ENCODE results near the gene HSPA4L.

Gene HSPA4L

DNA sequence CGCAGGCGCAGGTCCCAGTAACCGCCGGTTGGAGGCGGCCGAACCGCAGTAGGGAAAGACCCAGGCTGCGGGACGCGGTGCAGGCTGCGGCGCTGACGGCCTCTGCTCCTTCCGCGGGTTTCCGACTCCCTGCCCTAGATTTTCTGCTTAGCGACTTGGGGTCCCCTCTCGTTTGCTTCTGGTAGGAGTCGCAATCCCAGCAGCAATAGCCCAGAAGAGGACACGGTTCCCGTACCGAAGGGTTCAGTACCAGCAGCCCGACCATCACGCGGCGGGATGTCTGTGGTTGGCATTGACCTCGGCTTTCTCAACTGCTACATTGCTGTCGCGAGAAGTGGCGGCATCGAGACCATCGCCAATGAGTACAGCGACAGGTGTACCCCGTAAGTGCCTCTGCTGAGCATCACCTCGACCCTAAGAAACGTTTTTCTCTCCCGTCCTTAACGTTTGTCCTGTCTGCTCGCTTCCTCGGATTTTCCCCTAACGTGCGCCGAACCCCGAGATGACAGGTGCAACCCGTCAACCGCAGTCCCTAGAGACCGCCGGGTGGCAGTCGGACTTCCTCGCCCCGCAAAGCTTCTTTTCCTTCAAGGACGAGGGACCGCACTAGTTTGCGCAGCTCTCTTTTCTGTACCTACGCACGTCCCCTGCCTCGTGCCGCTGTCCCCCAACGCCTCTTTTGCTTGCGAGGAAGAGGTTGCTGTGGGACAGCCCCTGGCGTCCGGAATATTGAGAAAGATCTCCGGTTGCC is at the start of gene HSPA4L:
Gene HSPA4L (plus strand): TSS at position 48 of the 751 bp plus-strand sequence. CDS start 229 bp downstream, at position 277.
- peak; percentile 21 to 24 for DNase-seq (ENCODE audit: low read depth in 2 of 2)

DNA sequence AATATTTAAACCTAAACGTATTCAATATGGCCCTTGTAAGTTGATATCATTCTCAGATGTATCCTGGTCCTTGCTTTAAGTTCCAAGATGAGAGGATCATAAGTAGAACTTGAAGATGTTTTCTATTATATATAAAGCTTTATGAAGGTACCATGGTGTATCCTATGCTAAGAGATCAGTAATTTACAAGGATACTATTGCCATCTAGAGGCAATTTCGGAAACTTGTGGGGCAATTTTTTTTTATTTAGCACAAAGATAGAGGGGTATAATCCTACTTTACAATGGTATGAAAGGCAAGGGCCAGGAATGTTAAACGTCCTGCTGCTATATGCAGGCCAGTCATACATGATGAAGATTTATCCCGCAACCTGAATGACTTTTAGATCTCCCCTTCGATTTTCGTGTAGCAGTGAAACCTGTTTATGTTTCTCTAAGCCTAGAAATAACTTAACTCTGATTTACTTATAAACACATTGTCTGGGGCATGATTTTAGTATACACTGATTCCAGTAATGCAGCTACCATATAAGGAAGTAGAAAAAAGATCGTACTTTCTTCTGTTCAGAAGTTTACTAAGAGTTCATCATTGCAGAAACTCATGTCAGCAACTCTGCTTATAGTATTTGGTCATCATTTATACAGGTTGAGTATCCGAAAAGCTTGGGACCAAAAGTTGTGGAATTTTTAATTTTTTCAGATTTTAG is 49.3 kb upstream of the HSPA4L start:
- DNase-seq (ENCODE audit: low read depth in 2 of 2): no peak

DNA sequence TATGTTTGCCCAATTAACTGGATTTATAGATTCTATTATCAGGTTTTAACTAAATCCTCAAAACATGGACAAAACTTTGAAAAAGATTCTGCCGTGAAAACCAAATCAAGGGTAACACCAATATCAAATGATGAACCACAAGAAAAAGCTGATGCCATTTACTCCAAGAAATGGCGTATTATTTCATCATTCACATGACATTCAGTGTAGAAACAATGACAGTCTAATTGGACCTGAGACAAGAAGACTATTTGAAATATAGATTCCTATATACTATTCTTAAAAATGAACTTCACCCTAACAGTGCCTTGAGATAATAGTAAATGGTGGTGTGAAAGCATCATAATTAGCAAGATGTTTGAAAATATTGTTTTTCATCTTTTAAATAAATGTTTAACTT is 47.1 kb upstream of the HSPA4L start:
- DNase-seq (ENCODE audit: low read depth in 2 of 2): no peak

DNA sequence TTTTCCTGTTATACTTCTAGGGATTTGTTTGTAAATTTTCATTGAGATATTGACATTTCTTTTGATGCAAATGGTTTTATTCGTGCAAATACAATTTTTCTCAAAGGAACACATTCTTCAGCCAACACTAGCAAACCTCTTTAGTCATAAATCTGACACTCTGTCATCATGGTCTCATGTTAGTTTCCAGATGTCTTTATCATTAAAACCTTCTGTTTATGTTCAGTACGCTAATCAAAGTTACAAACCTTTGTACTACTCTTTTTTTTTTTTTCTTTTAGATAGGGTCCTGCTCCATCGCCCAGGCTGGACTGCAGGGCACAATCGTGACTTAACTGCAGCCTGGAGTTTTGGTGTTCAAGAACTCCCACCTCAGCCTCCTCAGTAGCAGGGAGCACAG is 44.8 kb upstream of the HSPA4L start:
- DNase-seq (ENCODE audit: low read depth in 2 of 2): no peak

DNA sequence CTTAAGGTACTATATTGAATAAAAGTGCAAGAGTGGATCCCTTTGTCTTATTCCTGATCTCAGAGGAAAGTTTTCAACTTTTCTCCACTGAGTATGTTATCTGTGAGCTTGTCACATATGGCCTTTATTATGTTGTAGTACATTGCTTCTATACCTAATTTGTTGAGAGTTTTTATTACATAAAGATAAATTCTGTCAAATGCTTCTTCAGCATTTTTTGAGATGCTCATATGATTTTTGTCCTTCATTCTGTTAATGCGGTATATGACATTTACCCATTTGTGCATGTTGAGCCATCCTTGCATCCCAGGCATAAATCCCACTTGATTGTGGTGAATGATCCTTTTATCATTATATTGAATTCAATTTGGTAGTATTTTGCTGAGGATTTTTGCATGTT is 40.9 kb upstream of the HSPA4L start:
- no peak for DNase-seq (ENCODE audit: low read depth in 2 of 2)

DNA sequence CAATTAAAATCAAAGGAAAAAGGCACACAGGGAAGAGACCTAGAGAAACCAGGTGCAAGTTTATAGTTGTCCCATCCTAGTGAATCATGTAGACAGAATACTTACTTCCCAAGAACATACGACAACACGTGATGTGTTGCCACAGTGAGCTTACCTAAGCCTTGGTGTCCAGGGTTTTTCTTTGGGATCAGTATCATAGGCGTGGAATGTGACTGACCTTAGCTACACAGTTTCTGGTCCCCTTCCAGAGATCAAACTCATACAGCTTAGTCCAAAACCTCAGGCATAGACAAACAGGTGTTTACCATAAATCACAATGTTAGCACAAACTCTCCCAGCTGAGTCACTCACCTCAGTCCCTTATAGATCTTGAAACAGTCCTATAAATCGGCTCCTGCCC is 34.2 kb upstream of the HSPA4L start:
- no peak for DNase-seq (ENCODE audit: low read depth in 2 of 2)

DNA sequence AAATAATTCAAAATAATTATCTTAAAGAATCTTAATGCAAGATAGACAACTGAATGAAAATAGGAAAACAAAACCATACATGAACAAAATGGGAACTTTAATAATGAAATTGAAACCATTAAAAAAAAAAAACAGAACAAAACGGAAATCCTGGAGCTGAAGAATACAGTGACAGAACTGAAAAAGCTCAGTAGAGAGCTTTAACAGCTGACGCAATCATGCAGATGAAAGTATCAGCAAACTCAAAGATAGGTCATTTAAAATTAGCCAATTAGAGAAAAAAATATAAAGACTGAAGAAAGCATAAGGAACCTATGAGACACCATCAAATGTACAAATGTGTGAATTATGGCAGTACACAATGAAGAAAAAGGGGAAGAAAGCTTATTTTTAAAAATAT is 33.2 kb upstream of the HSPA4L start:
- no peak for DNase-seq (ENCODE audit: low read depth in 2 of 2)

DNA sequence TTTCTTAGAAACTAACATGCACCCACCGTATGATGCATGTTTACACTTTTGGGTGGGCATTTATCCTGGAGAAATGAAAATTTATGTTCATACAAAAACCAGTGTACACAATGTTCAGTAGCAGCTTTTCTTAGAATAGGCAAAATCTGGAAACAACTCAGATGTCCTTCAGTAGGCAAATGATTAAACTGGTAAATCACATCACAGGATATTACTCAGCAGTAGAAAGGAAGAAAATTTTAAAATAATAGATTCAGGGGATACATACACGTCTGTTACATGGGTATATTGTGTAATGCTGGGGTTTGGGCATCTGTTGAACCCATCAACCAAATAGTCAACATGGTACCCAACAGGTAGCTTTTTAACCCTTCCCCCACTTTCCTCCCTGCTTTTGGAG is 25.2 kb upstream of the HSPA4L start:
- no peak for DNase-seq (ENCODE audit: low read depth in 2 of 2)

DNA sequence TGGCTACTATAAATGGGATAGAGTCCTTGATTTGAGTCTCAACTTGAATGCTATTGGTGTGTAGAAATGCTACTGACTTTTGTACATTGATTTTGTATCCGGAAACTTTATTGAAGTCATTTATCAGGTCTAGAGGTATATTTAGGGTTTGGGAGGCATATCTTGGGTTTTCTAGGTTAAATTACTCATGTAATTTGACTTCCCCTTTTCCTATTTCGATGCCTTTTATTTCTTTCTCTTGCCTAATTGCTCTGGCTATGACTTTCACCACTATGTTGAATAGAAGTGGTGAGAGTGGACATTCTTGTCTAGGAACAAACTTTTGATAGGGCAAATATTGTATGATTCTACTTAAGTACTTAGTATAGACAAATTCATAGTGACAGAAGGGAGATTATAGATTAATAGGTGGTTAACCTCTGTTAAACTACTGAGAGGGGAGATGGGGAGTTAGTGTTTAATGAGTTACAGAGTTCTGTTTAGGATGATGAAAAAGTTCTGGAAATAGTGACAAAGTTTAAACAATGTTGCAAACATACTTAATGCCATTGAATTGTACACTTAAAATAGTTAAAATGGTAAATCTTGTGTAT is 22.8 kb upstream of the HSPA4L start:
- DNase-seq (ENCODE audit: low read depth in 2 of 2): no peak

DNA sequence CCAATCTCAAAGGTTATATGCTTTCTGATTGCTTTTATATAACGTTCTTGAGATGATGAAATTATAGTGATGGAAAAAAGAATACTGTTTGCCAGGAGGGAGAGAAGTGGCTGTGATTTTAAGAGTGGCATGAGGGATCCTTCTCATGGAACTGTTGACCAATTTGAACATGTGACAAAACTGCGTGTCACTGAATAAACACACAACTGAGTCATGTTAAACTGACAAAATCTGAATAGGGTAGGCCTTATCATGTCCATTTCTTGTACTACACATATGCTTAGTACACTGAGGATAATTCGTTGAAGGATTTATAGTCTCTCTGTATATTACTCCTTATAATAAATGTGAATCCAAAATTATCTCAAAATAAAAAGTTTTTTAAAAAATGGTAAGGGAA is 22.2 kb upstream of the HSPA4L start:
- DNase-seq (ENCODE audit: low read depth in 2 of 2): no peak

DNA sequence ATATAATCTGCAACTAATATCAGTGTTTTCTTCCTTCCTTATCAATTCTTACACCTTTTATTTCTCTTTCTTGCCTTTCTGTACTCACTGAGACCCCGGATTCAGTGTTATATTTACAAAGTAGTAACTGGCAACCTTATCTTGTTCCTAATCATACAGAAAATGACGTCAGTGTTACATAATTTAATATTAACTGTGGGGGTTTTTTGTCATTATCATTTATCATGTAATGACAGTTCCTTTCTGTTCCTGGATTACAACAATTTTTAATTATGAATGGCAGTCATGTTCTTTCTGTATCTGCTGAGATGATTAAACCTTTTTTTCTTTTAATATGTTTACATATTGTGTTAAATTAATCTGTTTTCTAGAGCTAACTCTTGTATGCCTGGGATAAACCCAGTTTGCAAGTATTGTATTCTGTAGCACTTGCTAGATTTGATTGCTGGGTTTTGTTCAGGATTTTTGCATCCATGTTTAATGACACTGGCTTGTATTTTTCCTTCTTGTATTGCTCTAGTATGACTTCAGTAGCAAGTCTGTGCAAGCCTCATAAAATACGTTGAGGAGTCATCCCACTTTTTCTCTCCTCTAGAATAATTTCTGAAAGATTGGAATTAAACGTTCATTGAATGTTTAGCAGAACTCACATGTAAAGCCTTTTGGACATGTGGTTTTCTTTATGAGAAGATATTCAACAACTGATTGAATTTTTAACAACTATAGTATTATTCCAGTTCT is 10.4 kb upstream of the HSPA4L start:
- DNase-seq (ENCODE audit: low read depth in 2 of 2): no peak

DNA sequence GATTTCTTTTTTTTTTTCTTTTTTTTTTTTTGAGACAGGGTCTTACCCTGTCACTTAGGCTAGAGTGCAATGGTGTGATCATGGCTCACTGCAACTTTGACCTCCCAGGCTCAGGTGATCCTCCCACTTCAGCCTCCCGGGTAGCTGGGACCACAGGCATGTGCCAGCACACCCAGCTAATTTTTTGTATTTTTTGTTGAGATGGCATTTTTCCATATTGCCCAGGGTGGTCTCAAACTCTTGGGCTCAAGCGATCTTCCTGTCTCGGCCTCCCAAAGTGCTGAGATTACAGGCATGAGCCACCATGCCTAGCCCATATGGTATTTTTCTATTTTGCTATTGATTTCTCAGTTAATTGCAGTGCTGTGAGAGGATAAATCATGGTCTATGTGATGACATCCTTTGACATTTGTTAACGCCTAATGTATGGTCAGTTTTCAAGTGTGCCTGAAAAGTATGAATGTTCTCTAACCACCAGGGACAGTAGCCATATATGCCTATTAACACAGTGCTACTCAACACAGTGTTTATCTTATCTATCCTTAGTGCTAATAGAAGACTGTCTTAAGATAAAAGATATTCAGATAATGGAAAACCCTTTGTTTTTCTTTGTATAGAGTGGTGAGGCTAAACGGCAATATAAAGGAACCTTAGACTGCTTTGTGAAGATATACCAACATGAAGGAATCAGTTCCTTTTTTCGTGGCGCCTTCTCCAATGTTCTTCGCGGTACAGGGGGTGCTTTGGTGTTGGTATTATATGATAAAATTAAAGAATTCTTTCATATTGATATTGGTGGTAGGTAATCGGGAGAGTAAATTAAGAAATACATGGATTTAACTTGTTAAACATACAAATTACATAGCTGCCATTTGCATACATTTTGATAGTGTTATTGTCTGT is 9.1 kb upstream of the HSPA4L start:
- DNase-seq (ENCODE audit: low read depth in 2 of 2): no peak

DNA sequence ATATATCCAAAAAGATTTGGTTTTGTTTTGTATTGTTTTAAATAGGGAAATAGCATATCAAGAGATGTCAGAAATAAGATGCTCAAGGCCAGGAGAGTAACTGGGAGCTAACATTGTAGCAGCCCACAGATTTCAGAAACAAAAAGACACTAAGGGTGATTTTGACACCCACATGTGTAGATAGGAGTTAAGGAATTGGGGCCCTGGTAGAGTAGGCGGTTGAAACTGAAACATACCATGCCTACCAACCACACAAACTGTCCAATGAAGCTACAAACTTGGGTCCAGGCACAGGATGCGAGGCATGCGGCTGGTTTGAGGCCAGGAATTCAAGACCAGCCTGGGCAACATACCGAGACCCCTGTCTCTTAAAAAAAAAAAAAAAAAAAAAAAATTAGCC is 6.3 kb upstream of the HSPA4L start:
- DNase-seq (ENCODE audit: low read depth in 2 of 2): no peak

DNA sequence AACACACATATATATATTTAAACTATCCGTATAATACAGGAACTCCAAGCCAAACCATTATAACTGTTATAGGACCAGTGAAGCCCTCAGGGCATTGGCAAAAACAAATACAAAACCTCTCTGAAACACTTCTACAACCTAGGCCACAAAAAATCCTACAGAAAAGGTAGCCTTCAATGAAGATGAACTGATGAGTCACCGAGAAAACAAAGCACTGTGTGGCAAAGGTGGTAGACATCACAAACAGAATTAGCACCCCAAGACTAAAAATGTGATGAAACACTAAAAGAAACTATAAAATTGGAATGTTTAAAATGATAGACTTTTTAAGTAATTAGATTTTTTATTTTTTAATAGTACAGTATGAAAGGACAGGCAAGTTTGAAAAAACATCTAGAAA is 5.5 kb upstream of the HSPA4L start:
- DNase-seq (ENCODE audit: low read depth in 2 of 2): no peak

DNA sequence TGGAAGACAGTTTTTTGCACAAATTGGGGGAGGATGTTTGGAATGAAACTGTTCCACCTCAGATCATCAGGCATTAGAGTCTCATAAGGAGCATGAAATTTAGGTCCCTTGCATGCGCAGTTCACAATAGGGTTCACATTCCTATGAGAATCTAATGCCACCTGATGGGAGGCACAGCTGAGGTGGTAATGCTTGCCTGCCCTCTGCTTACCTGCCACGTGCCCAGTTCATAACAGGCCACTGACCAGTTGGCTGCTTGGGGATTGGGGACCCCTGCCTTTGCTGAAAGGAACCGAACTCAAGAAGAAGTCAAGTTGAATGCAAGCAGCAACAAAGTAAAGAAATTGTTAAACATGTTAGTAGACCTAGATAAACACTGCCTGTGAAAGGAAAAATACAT is 4.6 kb upstream of the HSPA4L start:
- DNase-seq (ENCODE audit: low read depth in 2 of 2): no peak

DNA sequence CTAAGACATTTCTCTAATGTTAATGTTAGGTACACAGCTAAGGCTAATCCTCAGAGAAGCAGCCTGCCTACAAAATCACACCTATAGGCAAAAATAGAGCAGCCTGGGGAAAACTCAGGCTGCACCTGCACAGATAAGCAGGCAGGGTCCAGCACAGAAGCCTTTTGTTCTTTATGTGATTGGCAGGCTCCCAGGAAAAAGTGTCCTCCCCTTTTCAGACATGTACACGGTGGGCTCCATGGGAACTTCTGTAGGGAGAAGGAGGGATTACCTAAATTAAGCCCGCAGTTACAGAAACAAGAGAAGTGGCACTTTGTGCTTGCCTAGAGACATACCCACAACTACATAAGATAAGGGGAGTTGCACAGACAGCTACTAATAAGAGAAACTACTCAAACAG is 4.0 kb upstream of the HSPA4L start:
- no peak for DNase-seq (ENCODE audit: low read depth in 2 of 2)

DNA sequence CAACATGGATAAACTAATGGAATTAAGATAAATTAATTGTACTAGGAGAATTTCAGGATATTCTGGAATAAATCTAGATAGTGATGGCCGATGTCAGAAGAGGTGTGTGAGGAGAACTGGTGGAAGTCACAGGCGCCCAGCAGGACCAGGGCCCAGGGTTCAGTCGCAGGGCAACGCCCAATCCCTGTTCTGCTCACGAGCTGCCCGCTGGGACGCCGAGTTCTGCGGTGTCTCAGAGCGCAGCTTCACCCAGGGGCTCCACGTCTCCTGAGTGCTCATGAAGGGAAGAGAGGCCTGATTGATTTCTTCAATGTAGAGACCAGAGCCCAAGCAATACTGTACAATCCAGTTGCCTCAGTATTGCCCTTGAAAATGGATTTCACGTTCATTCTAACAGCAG is 1.5 kb upstream of the HSPA4L start:
- no peak for DNase-seq (ENCODE audit: low read depth in 2 of 2)

DNA sequence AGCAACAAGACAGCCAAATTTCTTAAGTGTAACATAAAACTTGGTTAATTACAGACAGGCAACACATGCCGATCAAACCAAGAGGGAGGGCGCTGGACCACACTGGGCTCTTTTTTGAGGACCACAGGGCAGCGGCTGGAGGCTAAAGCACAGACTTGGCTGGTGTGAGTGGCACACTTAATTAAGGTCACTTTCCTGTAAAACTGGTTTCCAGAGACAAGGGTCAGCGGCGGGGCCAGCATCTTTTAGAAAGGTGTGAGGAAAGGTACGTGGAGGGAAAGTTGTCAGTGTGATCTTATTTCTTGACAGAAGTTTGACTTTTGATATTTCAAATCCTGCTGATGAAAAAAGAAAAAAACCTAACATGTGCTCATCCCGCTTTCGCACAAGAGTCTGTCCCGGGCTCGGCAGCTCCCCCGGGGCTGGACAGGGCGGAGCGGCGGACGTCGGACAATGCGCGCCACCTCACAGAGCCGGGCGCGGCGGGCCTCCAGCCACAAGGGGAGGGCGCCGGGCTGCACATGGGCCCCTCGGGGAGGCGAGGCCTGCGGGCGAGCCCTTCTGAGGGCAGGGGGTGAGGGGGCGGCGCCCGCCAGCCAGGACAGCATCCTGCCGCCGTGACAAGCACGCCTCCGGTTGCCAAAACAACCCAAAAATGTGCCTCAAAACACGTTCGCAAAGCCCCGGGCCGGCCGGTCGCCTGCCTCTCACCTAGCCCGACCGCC is 660 bp upstream of the HSPA4L start:
- no peak for DNase-seq (ENCODE audit: low read depth in 2 of 2)

DNA sequence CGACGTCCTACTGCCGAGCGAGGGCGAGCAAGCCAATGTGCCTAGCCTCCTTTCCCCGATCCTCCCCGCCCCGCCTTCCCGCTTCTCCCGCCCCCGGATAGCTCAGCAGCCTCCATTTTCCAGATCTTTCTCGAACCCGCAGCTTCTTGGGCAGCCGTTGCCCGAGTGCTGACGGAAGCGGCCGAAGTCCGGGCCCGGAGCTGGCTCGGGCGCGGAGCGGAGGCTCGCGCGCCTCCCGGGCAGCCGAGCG is 172 bp upstream of the HSPA4L start:
- peak; percentile 46 to 62 for DNase-seq (ENCODE audit: low read depth in 2 of 2)

DNA sequence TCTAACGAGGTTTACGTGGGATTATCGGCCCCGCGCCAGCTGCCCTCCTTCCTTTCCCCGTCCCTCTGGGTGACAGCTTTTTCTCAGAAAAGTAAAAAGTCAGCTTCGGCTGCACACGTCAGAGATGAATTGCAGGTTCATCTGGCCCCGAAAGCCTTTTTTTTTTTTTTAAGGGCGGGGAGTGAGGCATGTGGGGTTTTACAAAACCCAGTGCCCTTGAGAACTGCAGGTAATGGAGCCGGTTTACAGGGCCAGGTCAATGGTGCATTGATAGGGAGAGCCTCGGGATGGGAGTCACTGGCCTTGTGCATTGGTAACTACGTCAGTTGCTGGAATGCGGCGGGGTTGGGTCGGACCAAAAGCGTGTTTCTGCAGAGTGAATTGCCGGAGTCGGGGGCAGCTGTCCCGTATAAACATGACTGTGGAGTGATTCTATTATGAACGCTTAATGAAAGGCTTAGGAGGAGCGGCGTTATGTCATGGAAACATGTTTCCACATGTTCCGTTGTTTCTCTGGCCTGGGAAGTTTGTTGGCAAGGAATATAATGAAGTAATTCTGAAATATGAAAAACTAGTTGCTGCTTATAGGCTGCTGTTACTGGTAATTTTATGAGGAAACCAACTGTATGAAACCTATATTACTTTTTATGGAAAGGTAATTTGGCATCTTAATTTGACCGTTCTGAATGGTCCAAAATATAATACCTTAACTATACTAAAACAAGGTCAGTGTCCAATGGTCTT is 1.1 kb downstream of the HSPA4L start:
- DNase-seq (ENCODE audit: low read depth in 2 of 2): no peak
